Tibial artery (tissue), 4 donors: Measurements from ENCODE around the gene PPP2R5D.

Experiments
- DNase-seq, 2 donors: peaks; one replicate each; pipeline ENCODE4 v3.0.0-alpha.2; 2019
- H3K27ac ChIP-seq, 2 donors: fragments of 200-600 bp; sonication (generic) in 1 of 2; 1 replicate in 1 of 2; 2 replicates in 1 of 2; pipeline ENCODE4 v1.5.1; 2018 to 2019; ENCODE audit warnings: mild to moderate bottlenecking in 1 of 2
- H3K27me3 ChIP-seq, 2 donors: fragments of 200-600 bp; sonication (generic) in 1 of 2; one replicate each; pipeline versions ENCODE4 v1.5.1 to v1.6.0; 2016 to 2019
- H3K36me3 ChIP-seq, 3 donors: fragments of 200-600 bp; sonication (generic) in 2 of 3; one replicate each; pipeline ENCODE4 v1.5.1; 2016 to 2019; ENCODE audit warnings: mild to moderate bottlenecking in 2 of 3
- H3K4me1 ChIP-seq, 4 donors: fragments of 200-600 bp; sonication (generic) in 2 of 4; 1 replicate in 3 of 4; 2 replicates in 1 of 4; pipeline ENCODE4 v1.5.1; 2016 to 2019
- H3K4me3 ChIP-seq, 2 donors: fragments of 200-600 bp; sonication (generic) in 1 of 2; 1 replicate in 1 of 2; 2 replicates in 1 of 2; pipeline ENCODE4 v1.5.1; 2018 to 2019; ENCODE audit warnings: mild to moderate bottlenecking in 2 of 2
- H3K9me3 ChIP-seq, 3 donors: fragments of 200-600 bp; sonication (generic) in 1 of 3; one replicate each; pipeline ENCODE4 v1.5.1; 2016 to 2019
- intact Hi-C: fragments of 100-400 bp; cut with DNase I; formaldehyde crosslinking; loops from one replicate; pipeline ENCODE4 v1.15.0; 2023; ENCODE audit warnings: low total_unique reads
- TF ChIP-seq, protein P1 (sequence below), 2 experiments: fragments of 200-600 bp in 1 of 2; fragments of 450-650 bp in 1 of 2; IDR thresholded peaks; one replicate each; pipeline ENCODE4 v1.5.1; 2017 to 2019; ENCODE audit warnings: antibody characterized with exemption in 2 of 2, mild to moderate bottlenecking in 1 of 2, moderate library complexity in 1 of 2

Gene PPP2R5D

DNA sequence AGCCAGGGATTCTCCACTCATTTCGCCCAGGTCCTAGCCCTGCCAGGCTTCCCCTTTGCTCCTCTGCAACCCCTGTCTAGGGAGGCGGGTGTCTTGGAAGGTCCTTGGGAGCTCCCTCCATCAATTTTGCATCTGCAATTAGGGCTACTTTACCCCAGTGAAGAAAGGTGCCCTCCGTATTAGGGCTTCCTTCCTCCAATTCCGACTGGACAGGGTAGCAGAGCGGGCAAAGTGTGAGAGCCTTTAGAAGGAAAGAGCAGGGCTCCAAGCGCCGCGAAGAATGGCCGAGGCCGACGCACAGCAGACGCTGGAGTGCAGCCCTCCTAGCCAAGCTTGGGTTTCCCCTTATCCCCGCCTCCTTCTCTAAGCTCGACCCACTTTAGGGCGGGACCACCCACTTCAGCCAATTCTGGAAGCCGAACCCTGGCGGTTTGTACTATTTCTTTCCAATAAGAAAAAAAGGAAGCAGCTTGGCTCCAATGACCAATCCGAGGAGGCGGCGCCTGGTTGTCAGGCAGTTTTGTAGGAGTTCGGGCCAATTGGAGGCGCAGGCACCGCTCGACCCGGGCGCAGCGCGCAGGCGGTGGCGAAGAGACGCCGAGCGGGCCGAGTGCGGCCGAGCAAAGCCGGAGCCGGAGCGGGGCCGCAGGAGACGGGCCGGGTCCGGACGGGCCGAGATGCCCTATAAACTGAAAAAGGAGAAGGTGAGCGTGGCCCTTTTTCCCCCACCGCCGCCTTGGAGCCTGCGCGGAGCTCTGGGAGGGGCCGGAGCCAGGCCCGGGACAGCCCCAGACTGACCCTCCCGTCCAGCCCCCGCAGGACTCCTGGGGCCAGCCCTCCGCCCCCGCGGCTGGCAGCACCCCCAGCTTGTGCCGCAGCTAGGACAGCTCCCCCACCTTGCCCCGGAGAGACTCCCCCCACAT lies at the start of gene PPP2R5D:
Gene PPP2R5D, plus strand, starts transcription at position 570 of the 923 bp plus-strand sequence. Its CDS starts 108 bp downstream, at position 678.
- DNase-seq, result peak; percentile 99
- peak within 1 kb of the TSS; percentile 61 to 93 for H3K4me3 ChIP-seq
- peaks cover 0 to 3% (median 2%) of the 10 kb centered on the region in 3 donors for H3K36me3 ChIP-seq
- H3K4me1 ChIP-seq, result peaks cover 0 to 65% (median 54%) of the 10 kb centered on the region in 4 donors
- H3K27ac ChIP-seq, result peak within 1 kb of the TSS; percentile 80 to 94
- intact Hi-C loops, result no loop called here
- no peaks in the 10 kb centered on the region for H3K27me3 ChIP-seq
- H3K9me3 ChIP-seq, result no peaks in the 10 kb centered on the region
- TF ChIP-seq, protein P1, sequence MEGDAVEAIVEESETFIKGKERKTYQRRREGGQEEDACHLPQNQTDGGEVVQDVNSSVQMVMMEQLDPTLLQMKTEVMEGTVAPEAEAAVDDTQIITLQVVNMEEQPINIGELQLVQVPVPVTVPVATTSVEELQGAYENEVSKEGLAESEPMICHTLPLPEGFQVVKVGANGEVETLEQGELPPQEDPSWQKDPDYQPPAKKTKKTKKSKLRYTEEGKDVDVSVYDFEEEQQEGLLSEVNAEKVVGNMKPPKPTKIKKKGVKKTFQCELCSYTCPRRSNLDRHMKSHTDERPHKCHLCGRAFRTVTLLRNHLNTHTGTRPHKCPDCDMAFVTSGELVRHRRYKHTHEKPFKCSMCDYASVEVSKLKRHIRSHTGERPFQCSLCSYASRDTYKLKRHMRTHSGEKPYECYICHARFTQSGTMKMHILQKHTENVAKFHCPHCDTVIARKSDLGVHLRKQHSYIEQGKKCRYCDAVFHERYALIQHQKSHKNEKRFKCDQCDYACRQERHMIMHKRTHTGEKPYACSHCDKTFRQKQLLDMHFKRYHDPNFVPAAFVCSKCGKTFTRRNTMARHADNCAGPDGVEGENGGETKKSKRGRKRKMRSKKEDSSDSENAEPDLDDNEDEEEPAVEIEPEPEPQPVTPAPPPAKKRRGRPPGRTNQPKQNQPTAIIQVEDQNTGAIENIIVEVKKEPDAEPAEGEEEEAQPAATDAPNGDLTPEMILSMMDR (IDR thresholded peaks at IDR 0.05), result peak in 1 of 2 experiments; percentile 37

DNA sequence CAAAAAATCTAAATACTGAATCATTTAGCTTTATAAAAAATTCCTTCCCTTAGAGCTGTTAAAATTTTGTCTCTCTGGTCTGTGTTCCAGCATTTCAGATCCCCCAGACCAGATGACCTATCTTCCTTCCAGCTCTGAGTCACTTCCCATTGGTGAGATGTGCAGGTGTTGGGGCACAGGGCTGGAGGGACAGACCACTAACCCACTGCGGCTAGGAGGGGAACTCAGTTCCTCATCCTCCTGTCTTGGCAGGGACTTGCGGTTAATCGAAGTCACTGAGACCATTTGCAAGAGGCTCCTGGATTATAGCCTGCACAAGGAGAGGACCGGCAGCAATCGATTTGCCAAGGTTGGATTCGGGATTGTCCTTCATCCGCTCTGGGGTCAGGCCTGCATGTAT lies 49.0 kb upstream of the PPP2R5D start:
- Histone ChIP-seq H3K4me3 (no peak overlapping the region), H3K27ac (no peak overlapping the region), H3K36me3 (peaks cover 30 to 64% (median 53%) of the 10 kb centered on the region in 3 donors), H3K27me3 (no peaks in the 10 kb centered on the region), H3K4me1 (peaks cover 0 to 24% (median 18%) of the 10 kb centered on the region in 4 donors), H3K9me3 (no peaks in the 10 kb centered on the region)
- intact Hi-C loops, result no loop called here
- TF ChIP-seq, protein P1 (IDR thresholded peaks at IDR 0.05), result no peak
- no peak for DNase-seq

DNA sequence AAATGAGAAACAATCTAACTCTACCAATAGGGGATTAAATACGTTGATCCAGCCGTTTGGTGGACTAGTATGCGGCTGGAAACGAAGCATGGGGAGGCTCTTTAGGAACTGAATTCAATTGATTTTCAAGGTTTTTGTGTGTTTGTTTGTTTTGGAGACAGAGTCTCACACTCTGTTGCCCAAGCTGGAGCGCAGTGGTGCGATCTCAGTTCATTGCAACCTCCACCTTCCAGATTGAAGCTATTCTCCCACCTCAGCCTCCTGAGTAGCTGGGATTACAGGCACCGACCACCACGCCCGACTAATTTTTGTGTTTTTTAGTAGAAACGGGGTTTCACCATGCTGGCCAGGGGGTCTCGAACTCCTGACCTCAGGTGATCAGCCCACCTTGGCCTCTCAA lies 48.0 kb upstream of the PPP2R5D start:
- H3K4me1 ChIP-seq, result peaks cover 0 to 14% (median 8%) of the 10 kb centered on the region in 4 donors
- TF ChIP-seq, protein P1 (IDR thresholded peaks at IDR 0.05), result no peak
- no peak overlapping the region for H3K27ac ChIP-seq
- intact Hi-C loops, result no loop called here
- no peaks in the 10 kb centered on the region for H3K27me3 ChIP-seq
- peaks cover 30 to 72% (median 53%) of the 10 kb centered on the region in 3 donors for H3K36me3 ChIP-seq
- H3K4me3 ChIP-seq, result no peak overlapping the region
- H3K9me3 ChIP-seq, result no peaks in the 10 kb centered on the region
- DNase-seq, result no peak

DNA sequence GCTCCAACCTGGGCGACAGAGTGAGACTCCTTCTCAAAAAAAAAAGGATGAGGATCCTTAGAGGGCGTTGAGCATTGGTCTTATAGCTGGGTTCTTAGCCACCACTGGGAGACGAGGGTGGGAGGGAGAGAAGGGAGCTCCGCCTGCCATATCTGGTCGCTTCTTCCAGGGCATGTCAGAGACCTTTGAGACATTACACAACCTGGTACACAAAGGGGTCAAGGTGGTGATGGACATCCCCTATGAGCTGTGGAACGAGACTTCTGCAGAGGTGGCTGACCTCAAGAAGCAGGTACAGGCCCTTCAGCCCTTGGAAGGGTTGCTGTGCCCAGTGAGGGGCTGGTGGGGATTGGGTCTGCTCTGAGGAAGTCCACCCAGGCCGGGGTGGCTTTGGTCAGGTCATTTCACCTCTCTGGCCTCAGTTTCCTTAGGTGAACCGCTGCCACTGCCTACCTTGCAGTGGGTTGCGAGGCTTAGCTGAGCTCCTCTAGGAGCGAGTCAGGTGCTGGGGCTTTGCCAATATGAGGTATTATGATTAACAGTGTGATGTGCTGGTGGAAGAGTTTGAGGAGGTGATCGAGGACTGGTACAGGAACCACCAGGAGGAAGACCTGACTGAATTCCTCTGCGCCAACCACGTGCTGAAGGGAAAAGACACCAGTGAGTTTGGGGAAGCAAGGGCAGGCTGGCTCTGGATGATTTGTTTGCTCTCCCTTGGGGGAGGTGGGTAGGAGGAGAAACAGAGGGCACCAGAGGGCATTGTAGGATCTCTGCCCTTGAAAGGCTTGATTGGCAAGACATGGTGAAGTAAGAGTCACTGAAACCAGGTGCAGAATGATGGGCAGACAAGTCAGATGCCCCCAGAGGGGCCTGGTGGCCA lies 46.6 kb upstream of the PPP2R5D start:
- H3K27me3 ChIP-seq, result no peaks in the 10 kb centered on the region
- H3K27ac ChIP-seq, result no peak overlapping the region
- intact Hi-C loops, result no loop called here
- peaks cover 30 to 83% (median 59%) of the 10 kb centered on the region in 3 donors for H3K36me3 ChIP-seq
- no peaks in the 10 kb centered on the region for H3K9me3 ChIP-seq
- DNase-seq, result no peak
- H3K4me3 ChIP-seq, result no peak overlapping the region
- TF ChIP-seq, protein P1 (IDR thresholded peaks at IDR 0.05), result no peak
- H3K4me1 ChIP-seq, result peaks cover 0 to 6% (median 2%) of the 10 kb centered on the region in 4 donors

DNA sequence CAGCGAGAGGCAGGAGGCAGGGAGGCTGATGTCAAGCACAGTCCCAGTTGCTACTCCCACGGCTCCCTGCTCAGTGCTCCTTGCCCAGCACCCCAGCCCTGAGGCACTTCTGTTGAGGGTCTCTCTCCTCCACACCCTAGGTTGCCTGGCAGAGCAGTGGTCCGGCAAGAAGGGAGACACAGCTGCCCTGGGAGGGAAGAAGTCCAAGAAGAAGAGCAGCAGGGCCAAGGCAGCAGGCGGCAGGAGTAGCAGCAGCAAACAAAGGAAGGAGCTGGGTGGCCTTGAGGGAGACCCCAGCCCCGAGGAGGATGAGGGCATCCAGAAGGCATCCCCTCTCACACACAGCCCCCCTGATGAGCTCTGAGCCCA lies 46.0 kb upstream of the PPP2R5D start:
- Histone ChIP-seq H3K27me3 (no peaks in the 10 kb centered on the region), H3K9me3 (no peaks in the 10 kb centered on the region), H3K27ac (no peak overlapping the region), H3K36me3 (peaks cover 30 to 84% (median 60%) of the 10 kb centered on the region in 3 donors), H3K4me3 (no peak overlapping the region), H3K4me1 (peaks cover 0 to under 1% (median 0%) of the 10 kb centered on the region in 4 donors)
- intact Hi-C loops, result no loop called here
- DNase-seq, result no peak
- TF ChIP-seq, protein P1 (IDR thresholded peaks at IDR 0.05), result no peak
